ACC112 (cell line): ENCODE data around the gene SLC10A3.

Source experiments
- H2AFZ ChIP-seq: fragments of 200-600 bp; sonication (generic); one replicate; pipeline ENCODE4 v1.6.0; 2017; ENCODE audit warnings: antibody characterized with exemption, low read length; ENCODE audit not compliant: unreplicated experiment
- H3K27ac ChIP-seq: fragments of 200-600 bp; sonication (generic); 2 replicates; pipeline ENCODE4 v1.5.1; 2014; ENCODE audit warnings: low read depth, mild to moderate bottlenecking, antibody characterized with exemption, low read length, moderate library complexity
- H3K27me3 ChIP-seq: fragments of 200-600 bp; sonication (generic); 2 replicates; pipeline ENCODE4 v1.6.1; 2014; ENCODE audit warnings: mild to moderate bottlenecking, antibody characterized with exemption, low read length, moderate library complexity, mixed read lengths; ENCODE audit not compliant: insufficient read depth
- H3K36me3 ChIP-seq: fragments of 200-600 bp; sonication (generic); 2 replicates; pipeline ENCODE4 v1.6.1; 2016; ENCODE audit warnings: mild to moderate bottlenecking, antibody characterized with exemption, low read length, moderate library complexity, mixed read lengths; ENCODE audit not compliant: insufficient read depth
- H3K4me1 ChIP-seq: fragments of 200-600 bp; sonication (generic); one replicate; pipeline ENCODE4 v1.6.1; 2016; ENCODE audit warnings: low read length, mixed read lengths; ENCODE audit not compliant: insufficient read depth, unreplicated experiment, control insufficient read depth
- H3K4me3 ChIP-seq: fragments of 200-600 bp; sonication (generic); 2 replicates; pipeline ENCODE4 v1.5.1; 2014; ENCODE audit warnings: mild to moderate bottlenecking, low read depth, low read length
- H3K79me2 ChIP-seq: fragments of 200-600 bp; sonication (generic); one replicate; pipeline ENCODE4 v1.6.0; 2016; ENCODE audit warnings: low read length; ENCODE audit not compliant: control insufficient read depth, unreplicated experiment, insufficient read depth

Gene SLC10A3, protein sequence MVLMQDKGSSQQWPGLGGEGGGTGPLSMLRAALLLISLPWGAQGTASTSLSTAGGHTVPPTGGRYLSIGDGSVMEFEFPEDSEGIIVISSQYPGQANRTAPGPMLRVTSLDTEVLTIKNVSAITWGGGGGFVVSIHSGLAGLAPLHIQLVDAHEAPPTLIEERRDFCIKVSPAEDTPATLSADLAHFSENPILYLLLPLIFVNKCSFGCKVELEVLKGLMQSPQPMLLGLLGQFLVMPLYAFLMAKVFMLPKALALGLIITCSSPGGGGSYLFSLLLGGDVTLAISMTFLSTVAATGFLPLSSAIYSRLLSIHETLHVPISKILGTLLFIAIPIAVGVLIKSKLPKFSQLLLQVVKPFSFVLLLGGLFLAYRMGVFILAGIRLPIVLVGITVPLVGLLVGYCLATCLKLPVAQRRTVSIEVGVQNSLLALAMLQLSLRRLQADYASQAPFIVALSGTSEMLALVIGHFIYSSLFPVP

DNA sequence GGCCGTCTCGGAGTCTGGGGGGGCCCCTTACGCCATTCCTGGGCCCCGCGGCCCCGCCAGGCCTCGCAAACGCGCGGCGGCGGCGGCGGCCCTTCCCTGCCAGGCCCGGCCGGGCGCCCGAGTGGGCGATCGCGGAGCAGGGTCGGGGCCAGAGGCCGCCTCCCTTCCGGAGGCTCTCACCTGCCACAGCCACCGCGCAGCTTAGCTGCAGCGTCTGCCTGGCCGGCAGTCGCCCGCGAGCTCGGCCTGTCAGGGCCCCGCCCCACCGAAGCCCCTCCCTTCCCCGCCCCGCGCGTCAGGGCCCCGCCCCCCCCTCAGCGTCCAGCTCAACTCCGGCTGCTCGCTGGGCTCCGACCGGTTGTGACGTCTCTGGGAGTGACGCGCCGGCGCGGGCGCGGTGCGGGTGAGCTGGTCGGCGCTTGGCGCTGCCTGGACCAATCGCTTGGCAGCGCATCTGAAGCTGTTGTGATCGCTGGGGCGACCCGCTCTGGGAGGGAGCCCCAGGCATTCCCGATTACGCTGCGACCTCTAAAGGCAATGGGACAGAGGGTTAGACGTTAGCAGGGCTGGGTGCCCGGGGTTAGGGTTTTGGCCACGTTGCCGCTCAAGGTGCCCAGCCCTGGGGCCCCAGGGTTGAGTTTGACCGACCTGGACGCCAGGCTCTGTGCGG lies at the start of gene SLC10A3:
Gene SLC10A3, minus strand, starts transcription at position 216 of the 670 bp plus-strand sequence. CDS start 1,689 bp downstream, outside the sequence.
- Histone ChIP-seq H3K27me3 (no peaks in the 10 kb centered on the region), H3K36me3 (no peaks in the 10 kb centered on the region), H2AFZ (no peak within 1 kb of the TSS), H3K4me1 (no peaks in the 10 kb centered on the region), H3K79me2 (peaks cover 16% of the 10 kb centered on the region), H3K27ac (peak within 1 kb of the TSS; percentile 77), H3K4me3 (peak within 1 kb of the TSS; percentile 80)

DNA sequence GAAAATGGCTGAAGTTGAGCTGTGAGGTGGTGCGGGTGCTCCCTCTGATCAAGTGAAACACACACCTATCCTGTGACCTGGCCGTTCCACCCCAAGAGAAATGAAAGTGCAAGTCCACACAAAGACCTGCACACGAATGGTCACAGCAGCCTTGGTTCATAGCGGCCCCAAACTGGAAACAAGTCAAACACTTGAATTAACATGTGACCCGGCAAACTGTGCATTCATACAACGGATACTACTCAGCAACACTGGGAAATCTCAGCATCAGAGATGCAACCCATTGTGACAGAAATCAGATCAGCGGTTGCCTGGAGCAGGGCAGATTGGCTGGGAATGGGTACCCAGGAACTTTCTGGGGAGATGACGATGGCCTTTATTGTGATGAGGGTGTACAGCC lies 48.6 kb upstream of the SLC10A3 start:
- Histone ChIP-seq H3K79me2 (peaks cover 18% of the 10 kb centered on the region), H3K27ac (no peak overlapping the region), H3K4me3 (no peak overlapping the region), H3K27me3 (no peaks in the 10 kb centered on the region), H3K36me3 (no peaks in the 10 kb centered on the region), H2AFZ (no peak overlapping the region), H3K4me1 (peaks cover 40% of the 10 kb centered on the region)

DNA sequence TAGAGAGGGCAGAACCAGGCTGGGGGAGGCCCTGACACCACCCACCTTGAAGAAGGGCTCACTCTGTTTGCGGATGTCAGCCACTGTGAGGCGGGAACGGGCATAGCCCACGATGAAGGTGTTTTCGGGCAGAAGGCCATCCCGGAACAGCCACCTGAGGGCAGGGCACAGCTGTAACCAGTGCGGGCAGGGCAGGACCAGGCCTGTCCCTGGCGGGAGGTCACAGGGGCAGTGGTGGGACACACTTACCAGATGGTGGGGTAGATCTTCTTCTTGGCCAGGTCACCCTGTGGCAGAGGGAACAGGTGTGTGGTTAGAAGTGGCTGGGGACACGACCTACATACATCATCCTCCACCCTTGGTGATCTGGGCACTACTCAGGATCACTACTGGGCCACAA lies 45.5 kb upstream of the SLC10A3 start:
- H3K36me3 ChIP-seq: no peaks in the 10 kb centered on the region
- peaks cover 18% of the 10 kb centered on the region for H3K4me1 ChIP-seq
- H3K79me2 ChIP-seq: peaks cover 14% of the 10 kb centered on the region
- no peak overlapping the region for H2AFZ ChIP-seq
- no peak overlapping the region for H3K4me3 ChIP-seq
- no peak overlapping the region for H3K27ac ChIP-seq
- H3K27me3 ChIP-seq: no peaks in the 10 kb centered on the region

DNA sequence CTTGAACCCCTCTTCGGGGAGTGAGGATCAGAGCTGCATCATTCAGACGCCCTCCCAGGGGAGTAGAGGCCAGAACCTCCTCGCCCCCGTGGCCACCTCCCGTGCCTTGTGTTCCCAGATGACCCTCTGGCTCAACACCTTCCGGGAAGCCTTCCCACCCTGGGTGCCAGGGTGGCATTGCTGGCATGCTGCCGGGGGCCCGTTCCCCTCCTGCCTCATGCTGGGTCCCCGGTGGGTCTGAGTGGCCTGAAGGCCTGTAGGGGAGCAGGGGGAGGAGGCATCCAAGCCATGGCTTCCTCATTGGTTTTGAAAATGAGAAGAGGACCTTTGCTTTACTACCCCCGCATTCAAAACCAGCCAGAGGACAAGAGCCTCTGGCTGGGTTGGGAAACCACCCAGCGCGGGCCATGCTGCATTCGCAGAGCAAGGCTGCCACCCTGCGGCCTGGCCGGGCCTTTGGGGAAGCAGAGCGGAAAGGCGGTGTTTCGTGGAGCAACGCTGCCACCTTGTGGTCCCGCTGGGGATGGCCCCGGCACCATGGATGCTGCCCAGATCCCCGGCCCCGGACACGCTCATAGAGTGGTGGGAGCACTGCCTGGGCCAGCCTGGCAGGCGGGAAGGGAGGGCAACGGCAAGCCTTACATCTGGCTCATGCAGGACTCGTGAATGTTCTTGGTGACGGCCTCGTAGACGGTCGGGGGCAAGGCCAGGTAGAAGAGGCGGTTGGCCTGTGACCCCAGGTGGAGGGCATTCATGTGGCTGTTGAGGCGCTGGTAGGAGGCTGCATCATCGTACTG lies 44.3 kb upstream of the SLC10A3 start:
- Histone ChIP-seq H3K36me3 (no peaks in the 10 kb centered on the region), H3K4me1 (peaks cover 14% of the 10 kb centered on the region), H3K79me2 (peaks cover 10% of the 10 kb centered on the region), H2AFZ (no peak overlapping the region), H3K27ac (0 out of 2 replicates have a peak overlapping the region, but pooled peaks have one; percentile 32), H3K27me3 (no peaks in the 10 kb centered on the region), H3K4me3 (no peak overlapping the region)

DNA sequence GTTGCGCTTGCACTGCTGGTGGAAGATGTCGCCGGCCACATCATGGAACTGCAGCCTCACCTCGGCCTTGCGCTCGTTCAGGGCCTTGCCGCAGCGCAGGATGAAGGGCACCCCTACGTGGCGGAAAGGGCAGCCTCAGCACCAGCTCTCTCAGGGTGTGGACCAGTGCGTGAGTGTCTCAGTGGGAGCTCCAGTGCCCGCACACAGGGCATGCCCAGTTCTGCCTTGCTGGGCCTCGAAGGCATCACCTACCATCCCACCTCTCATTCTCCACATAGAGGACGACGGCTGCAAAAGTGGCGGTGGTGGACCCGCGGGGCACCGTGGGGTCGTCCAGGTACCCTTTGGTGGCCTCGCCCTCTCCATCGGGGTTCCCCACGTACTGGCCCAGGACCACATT lies 42.3 kb upstream of the SLC10A3 start:
- H3K27ac ChIP-seq: no peak overlapping the region
- H3K36me3 ChIP-seq: no peaks in the 10 kb centered on the region
- H3K4me1 ChIP-seq: peaks cover 14% of the 10 kb centered on the region
- no peaks in the 10 kb centered on the region for H3K27me3 ChIP-seq
- no peak overlapping the region for H3K4me3 ChIP-seq
- peaks cover 3% of the 10 kb centered on the region for H3K79me2 ChIP-seq
- H2AFZ ChIP-seq: no peak overlapping the region

DNA sequence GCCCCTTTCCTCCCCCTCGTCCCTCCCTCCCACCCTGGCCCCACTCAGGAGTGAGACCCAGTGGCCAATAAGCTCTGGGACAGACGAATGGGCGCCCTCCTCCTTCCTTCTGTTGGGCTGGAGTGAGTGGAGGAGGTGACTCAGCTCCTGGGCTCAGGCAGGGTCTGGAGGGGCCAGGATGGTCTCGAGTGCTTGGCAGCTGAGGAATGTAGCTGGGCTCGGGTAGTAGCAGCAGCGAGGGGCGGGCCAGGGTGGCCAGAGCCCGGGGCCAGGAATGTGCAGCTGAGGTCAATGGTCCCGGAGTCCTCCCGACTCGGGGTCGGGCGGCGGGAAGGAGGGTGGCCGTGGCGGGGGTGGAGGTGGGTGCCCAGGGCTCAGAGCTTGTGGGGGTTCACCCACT lies 41.2 kb upstream of the SLC10A3 start:
- H3K79me2 ChIP-seq: peaks cover 3% of the 10 kb centered on the region
- H3K36me3 ChIP-seq: no peaks in the 10 kb centered on the region
- no peak overlapping the region for H2AFZ ChIP-seq
- peaks cover 23% of the 10 kb centered on the region for H3K4me1 ChIP-seq
- H3K27ac ChIP-seq: no peak overlapping the region
- H3K27me3 ChIP-seq: no peaks in the 10 kb centered on the region
- no peak overlapping the region for H3K4me3 ChIP-seq

DNA sequence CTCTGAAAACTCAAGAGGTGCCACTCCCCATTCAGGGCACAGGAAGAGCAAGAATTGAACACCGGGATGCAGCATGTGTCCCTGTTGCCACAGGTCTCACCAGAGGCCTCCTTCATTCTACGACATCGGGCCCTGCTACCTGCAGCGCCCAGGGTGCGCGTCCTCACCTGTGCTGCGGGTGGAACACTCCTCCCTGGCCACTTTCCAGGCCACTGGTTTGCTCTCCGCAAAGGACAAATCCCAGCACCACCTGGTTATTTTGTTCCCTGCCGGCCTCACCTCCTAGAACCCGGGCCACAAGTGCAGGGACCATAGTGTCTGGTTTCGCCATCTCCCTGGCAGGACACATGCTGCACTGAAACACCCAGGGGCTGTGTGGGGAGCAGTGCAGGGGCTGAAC lies 39.9 kb upstream of the SLC10A3 start:
- Histone ChIP-seq H3K36me3 (no peaks in the 10 kb centered on the region), H3K4me3 (no peak overlapping the region), H3K79me2 (no peaks in the 10 kb centered on the region), H3K27ac (no peak overlapping the region), H3K4me1 (peaks cover 23% of the 10 kb centered on the region), H2AFZ (no peak overlapping the region), H3K27me3 (no peaks in the 10 kb centered on the region)

DNA sequence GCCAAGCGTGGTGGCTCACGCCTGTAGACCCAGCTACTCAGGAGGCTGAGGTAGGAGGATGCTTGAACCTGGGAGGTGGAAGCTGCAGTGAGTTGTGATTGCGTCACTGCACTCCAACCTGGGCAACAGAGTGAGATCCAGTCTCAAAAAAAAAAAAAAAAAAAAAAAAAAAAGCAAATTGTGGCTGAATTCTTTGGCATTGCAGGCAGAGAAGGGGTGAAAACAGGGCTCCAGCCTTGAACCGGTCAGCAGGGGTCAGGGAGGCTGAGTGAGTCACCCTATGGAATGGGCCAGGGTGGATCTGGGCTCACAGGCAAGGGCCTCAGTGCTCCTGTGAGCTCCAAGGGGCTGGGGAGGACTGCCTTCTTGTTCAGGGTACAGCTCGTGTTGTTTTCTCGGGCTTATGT lies 38.8 kb upstream of the SLC10A3 start:
- H3K4me3 ChIP-seq: no peak overlapping the region
- no peak overlapping the region; the same call in 1 of the 2 replicates for H3K27ac ChIP-seq
- H3K4me1 ChIP-seq: peaks cover 16% of the 10 kb centered on the region
- H3K36me3 ChIP-seq: no peaks in the 10 kb centered on the region
- H2AFZ ChIP-seq: no peak overlapping the region
- no peaks in the 10 kb centered on the region for H3K27me3 ChIP-seq
- H3K79me2 ChIP-seq: no peaks in the 10 kb centered on the region

DNA sequence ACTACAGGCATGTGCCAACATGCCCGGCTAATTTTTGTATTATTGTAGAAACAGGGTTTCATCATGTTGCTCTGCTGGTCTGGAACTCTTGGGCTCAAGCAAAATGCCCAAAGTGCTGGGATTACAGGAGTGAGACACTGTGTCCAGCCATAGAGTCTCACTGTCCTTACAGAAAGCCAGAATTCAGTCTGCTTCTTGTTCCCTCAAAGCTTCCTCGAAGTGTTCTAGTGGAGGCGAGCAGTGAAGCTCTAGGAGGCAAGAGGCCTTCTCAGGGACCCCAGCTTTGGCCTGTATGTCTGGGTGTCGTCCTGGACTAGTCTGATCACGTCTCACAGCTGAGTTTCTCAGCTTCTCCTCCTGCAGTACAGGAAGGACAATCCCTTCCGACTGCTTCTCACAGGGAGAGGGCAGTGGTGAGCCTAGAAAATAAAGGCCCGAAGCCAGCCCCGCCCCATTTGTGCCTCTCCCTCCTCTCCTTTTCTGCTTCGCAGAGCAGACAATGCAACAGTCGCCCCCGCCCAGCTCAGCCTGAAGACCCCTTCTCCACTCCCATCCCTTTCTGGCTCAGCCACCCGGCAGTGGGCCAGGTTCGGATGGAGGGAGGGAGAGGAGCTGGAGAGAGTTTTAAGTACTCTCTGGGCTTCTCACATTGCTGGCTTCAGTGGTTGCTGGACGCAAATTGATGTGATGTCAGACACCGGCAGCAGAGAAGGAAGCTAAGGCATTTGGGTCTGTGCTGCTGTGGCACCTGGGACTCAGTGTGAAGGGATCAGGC lies 36.7 kb upstream of the SLC10A3 start:
- H3K79me2 ChIP-seq: no peaks in the 10 kb centered on the region
- H3K4me1 ChIP-seq: peaks cover 16% of the 10 kb centered on the region
- H3K27ac ChIP-seq: peak overlapping the region; percentile 70
- no peak overlapping the region for H2AFZ ChIP-seq
- peak overlapping the region; percentile 58; the same call in 1 of the 2 replicates for H3K4me3 ChIP-seq
- no peaks in the 10 kb centered on the region for H3K36me3 ChIP-seq
- H3K27me3 ChIP-seq: no peaks in the 10 kb centered on the region
